ENCODE measurements around the gene ATP9B.

DNA sequence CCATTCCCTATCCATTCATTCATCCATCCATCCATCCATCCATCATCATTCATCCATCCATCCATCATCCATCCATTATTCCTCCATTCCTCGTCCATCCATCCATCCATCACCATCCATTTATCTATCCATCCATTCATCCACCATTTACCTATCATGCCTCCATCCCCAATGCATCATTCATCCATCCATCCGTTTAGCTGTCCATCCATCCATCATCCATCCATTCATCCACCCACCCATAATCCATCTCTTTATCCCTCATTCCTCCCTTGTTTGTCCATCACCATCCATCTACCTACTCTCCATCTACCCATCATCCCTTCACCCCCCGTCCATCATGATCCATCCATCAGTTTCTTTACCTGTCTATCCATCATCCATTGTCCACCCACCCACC lies 340.1 kb downstream of the ATP9B start:
- TF ChIP-seq MAX (IDR thresholded peaks at IDR 0.05) (no peak), CTCF (IDR thresholded peaks at IDR 0.05; ENCODE audit: low read depth, low read length, missing input control) (no peak), EGR1 (IDR thresholded peaks at IDR 0.05; ENCODE audit: low read depth in 2 of 2) (no peak), GABPA (IDR thresholded peaks at IDR 0.05 in 1 of 2, conservative IDR thresholded peaks at IDR 0.05 in 1 of 2) (no peak), NR2F2 (IDR thresholded peaks at IDR 0.05) (no peak), ATF3 (IDR thresholded peaks at IDR 0.05) (no peak), SP1 (IDR thresholded peaks at IDR 0.05) (no peak), RAD21 (IDR thresholded peaks at IDR 0.05) (no peak)

Measured in liver (tissue), 3 donors.